Neural cell (in vitro differentiated cells): ENCODE measurements around the gene SPEM1. TPM values are rescaled to one million over a fixed set of nuclear protein-coding genes. Genes with fewer than 3 reads are reported as not detected.
A peak's percentile ranks its signal among the peaks of the same experiment; 100 is the strongest.

ENCODE experiments used
- H2AFZ ChIP-seq: fragments of 200-600, 300-800 bp; sonication (generic), shearing (Covaris generic); 2 replicates; pipeline ENCODE4 v1.6.0; 2014; ENCODE audit warnings: low read depth, mild to moderate bottlenecking, antibody characterized with exemption, low read length, moderate library complexity
- H3F3A ChIP-seq: fragments of 200-600 bp; shearing (Covaris generic); 2 replicates; pipeline ENCODE4 v1.6.1; 2016; ENCODE audit warnings: mild to moderate bottlenecking, moderate library complexity, mixed read lengths, antibody characterized with exemption, low read length; ENCODE audit not compliant: insufficient read depth, poor library complexity, severe bottlenecking
- H3K27ac ChIP-seq: fragments of 200-600, 300-800 bp; sonication (generic), shearing (Covaris generic); 2 replicates; pipeline ENCODE4 v1.5.1; 2014; ENCODE audit warnings: mild to moderate bottlenecking, low read length, moderate library complexity
- H3K27me3 ChIP-seq: fragments of 300-800, 200-600 bp; sonication (generic), shearing (Covaris generic); 2 replicates; pipeline ENCODE4 v1.6.0; 2014; ENCODE audit warnings: mild to moderate bottlenecking, low read depth, low read length, moderate library complexity; ENCODE audit not compliant: insufficient read depth
- H3K36me3 ChIP-seq: fragments of 300-800, 200-600 bp; sonication (generic), shearing (Covaris generic); 2 replicates; pipeline ENCODE4 v1.5.1; 2014; ENCODE audit warnings: mild to moderate bottlenecking, antibody characterized with exemption, low read length, moderate library complexity; ENCODE audit not compliant: insufficient read depth
- H3K4me2 ChIP-seq: fragments of 300-800, 200-600 bp; sonication (generic), shearing (Covaris generic); 2 replicates; pipeline ENCODE4 v1.6.0; 2014; ENCODE audit warnings: mild to moderate bottlenecking, low read length
- H3K4me3 ChIP-seq: fragments of 300-800, 200-600 bp; sonication (generic), shearing (Covaris generic); 2 replicates; pipeline ENCODE4 v1.5.1; 2014; ENCODE audit warnings: mild to moderate bottlenecking, low read length, moderate library complexity
- H3K79me2 ChIP-seq: fragments of 200-600 bp; shearing (Covaris generic); replicated peaks from 2 replicates; pipeline ENCODE4 v1.6.0; 2014; ENCODE audit warnings: mild to moderate bottlenecking, low read length, moderate library complexity; ENCODE audit not compliant: insufficient read depth
- H3K9ac ChIP-seq: fragments of 300-800, 200-600 bp; sonication (generic), shearing (Covaris generic); 2 replicates; pipeline ENCODE4 v1.6.1; 2016; ENCODE audit warnings: mild to moderate bottlenecking, low read length, mixed read lengths
- H3K9me2 ChIP-seq: fragments of 200-600 bp; shearing (Covaris generic); 2 replicates; pipeline ENCODE4 v1.6.1; 2016; ENCODE audit warnings: mild to moderate bottlenecking, low read length, mixed read lengths; ENCODE audit not compliant: insufficient read depth
- H3K9me3 ChIP-seq: fragments of 200-600, 300-800 bp; sonication (generic), shearing (Covaris generic); 2 replicates; pipeline ENCODE4 v1.6.1; 2016; ENCODE audit warnings: mild to moderate bottlenecking, mixed run types, low read length, moderate library complexity, mixed read lengths
- H4K20me1 ChIP-seq: fragments of 200-600 bp; shearing (Covaris generic); 2 replicates; pipeline ENCODE4 v1.6.1; 2016; ENCODE audit warnings: mild to moderate bottlenecking, mixed run types; ENCODE audit not compliant: insufficient read depth
- CTCF ChIP-seq: fragments of 450-650 bp; IDR thresholded peaks from 2 replicates; pipeline ENCODE4 v1.5.1; 2014; ENCODE audit warnings: antibody characterized with exemption, mild to moderate bottlenecking, moderate library complexity; ENCODE audit not compliant: poor library complexity, severe bottlenecking
- EP300 ChIP-seq: fragments of 450-650 bp; conservative IDR thresholded peaks from 2 replicates; pipeline ENCODE4 v1.6.1; 2014; ENCODE audit warnings: antibody characterized with exemption, mild to moderate bottlenecking, moderate library complexity; ENCODE audit not compliant: poor library complexity, severe bottlenecking
- EZH2 ChIP-seq: fragments of 200-600, 300-800 bp; shearing (Covaris generic), sonication (generic); IDR thresholded peaks from 2 replicates; pipeline ENCODE4 v1.6.1; 2014; ENCODE audit warnings: antibody characterized with exemption, low read length, borderline replicate concordance, mild to moderate bottlenecking; ENCODE audit not compliant: insufficient read depth, poor library complexity, severe bottlenecking
- MXI1 ChIP-seq: fragments of 450-650 bp; conservative IDR thresholded peaks from 2 replicates; pipeline ENCODE4 v1.6.1; 2014; ENCODE audit warnings: antibody characterized with exemption, mild to moderate bottlenecking; ENCODE audit not compliant: poor library complexity, severe bottlenecking
- POLR2AphosphoS5 ChIP-seq: IDR thresholded peaks from 2 replicates; pipeline ENCODE4 v1.6.1; 2012
- RAD21 ChIP-seq: fragments of 450-650 bp; conservative IDR thresholded peaks from 2 replicates; pipeline ENCODE4 v1.6.1; 2014; ENCODE audit warnings: antibody characterized with exemption, mild to moderate bottlenecking, moderate library complexity
- REST ChIP-seq: IDR thresholded peaks from 2 replicates; pipeline ENCODE4 v1.6.1; 2012; ENCODE audit warnings: borderline replicate concordance
- SMC3 ChIP-seq: fragments of 450-650 bp; conservative IDR thresholded peaks from 2 replicates; pipeline ENCODE4 v1.6.1; 2014; ENCODE audit warnings: antibody characterized with exemption, mild to moderate bottlenecking, moderate library complexity; ENCODE audit not compliant: poor library complexity
- TAF1 ChIP-seq: IDR thresholded peaks from 2 replicates; pipeline ENCODE4 v1.6.1; 2012; ENCODE audit warnings: low read depth
- polyA plus RNA-seq: library from polyadenylated mRNA; depleted of rRNA; stranded (reverse); fragments of >200 nt; gene quantifications from 2 replicates; pipeline ENCODE4 v1.2.3, GENCODE V29; 2014

SPEM1 gene
- polyA plus RNA-seq, 1 donor from 2014 or later: not detected

GRCh38 chr17:7384489-7385081, 35.5 kb upstream of the SPEM1 start:
- Histone ChIP-seq H3K9me3 (peaks cover 3% of the 10 kb centered on the region), H3F3A (no peaks in the 10 kb centered on the region), H3K4me3 (peak overlapping the region; percentile 48), H3K27me3 (peaks cover 36% of the 10 kb centered on the region), H3K79me2 (no peaks in the 10 kb centered on the region), H3K9ac (no peak overlapping the region), H3K9me2 (no peaks in the 10 kb centered on the region), H2AFZ (no peak overlapping the region), H3K4me2 (no peak overlapping the region), H3K27ac (no peak overlapping the region), H4K20me1 (no peaks in the 10 kb centered on the region), H3K36me3 (peaks cover 7% of the 10 kb centered on the region)
- TF ChIP-seq CTCF (no peak), SMC3 (no peak), EZH2 (no peak), MXI1 (no peak), RAD21 (no peak), REST (no peak), TAF1 (no peak), POLR2AphosphoS5 (no peak), EP300 (no peak)

- H3K9ac ChIP-seq: no peak overlapping the region
- TF ChIP-seq POLR2AphosphoS5 (no peak), EP300 (no peak), RAD21 (no peak), EZH2 (no peak), MXI1 (no peak), TAF1 (no peak), REST (no peak), SMC3 (no peak), CTCF (no peak)
- no peaks in the 10 kb centered on the region for H3K9me2 ChIP-seq
- H3K36me3 ChIP-seq: peaks cover 7% of the 10 kb centered on the region
- H3K27me3 ChIP-seq: peaks cover 4% of the 10 kb centered on the region
- H3F3A ChIP-seq: no peaks in the 10 kb centered on the region
- no peak overlapping the region for H3K4me3 ChIP-seq
- no peak overlapping the region for H3K4me2 ChIP-seq
- H3K27ac ChIP-seq: no peak overlapping the region
- H4K20me1 ChIP-seq: no peaks in the 10 kb centered on the region
- no peaks in the 10 kb centered on the region for H3K9me3 ChIP-seq
- no peak overlapping the region for H2AFZ ChIP-seq
- H3K79me2 ChIP-seq: no peaks in the 10 kb centered on the region
These were observed 31.3 kb upstream of the SPEM1 start for GRCh38 chr17:7388856-7389255.
